NCI-H1694 (cell line): ENCODE measurements around the gene ACTR3C.

Experiments
- DNase-seq: peaks from one replicate; lab custom pipeline; 2025; lab: John Stamatoyannopoulos, UW

Gene ACTR3C

DNA sequence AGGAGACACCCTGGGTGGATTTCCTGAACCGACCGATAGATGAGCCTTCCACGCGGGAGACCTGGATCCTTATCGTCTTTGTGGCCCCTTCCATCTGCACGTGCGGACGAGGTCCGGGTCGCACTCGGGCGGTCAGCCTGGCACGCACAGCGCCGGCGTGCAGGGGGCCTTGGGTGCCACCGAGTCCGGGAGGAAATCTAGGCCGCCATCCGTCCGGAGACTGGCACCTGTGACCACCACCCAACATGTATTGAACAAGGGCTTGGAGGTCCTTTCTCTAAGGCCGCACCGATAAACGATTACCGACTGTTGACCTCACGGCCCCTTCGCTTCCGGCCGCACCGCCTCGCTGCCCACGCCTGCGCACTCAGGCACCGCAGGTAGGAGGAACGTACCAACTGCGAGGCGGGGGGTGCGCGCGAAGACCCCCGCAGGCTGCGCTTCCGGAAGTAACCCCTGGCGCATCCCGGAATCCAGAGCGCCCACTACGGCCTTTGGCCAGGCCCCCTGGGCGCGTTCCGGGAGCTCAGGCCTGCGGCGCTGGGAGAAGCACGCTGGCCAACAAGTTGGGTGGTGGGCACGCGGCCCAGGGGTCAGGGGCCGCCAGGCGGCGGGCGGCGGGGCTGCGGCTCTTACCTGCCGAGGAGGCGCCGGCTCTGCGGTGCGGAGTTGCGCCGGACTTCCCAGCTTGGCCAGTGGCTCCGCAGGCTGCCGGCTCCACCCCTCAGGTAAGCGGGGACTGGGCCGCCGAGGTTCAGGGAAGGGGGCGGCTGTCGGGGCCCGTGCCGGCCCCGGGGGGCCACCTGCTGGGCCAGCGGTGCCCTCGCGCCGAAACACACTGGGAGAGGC, at the start of gene ACTR3C, which contains the start of gene LRRC61:
TSS of gene ACTR3C (minus strand) at position 713 of the 849 bp plus-strand sequence. CDS start 28,249 bp downstream, outside the sequence.
TSS of gene LRRC61 (plus strand) at position 523 of the 849 bp plus-strand sequence. CDS start 13,507 bp downstream, outside the sequence.
- DNase-seq: peak; percentile 27

DNA sequence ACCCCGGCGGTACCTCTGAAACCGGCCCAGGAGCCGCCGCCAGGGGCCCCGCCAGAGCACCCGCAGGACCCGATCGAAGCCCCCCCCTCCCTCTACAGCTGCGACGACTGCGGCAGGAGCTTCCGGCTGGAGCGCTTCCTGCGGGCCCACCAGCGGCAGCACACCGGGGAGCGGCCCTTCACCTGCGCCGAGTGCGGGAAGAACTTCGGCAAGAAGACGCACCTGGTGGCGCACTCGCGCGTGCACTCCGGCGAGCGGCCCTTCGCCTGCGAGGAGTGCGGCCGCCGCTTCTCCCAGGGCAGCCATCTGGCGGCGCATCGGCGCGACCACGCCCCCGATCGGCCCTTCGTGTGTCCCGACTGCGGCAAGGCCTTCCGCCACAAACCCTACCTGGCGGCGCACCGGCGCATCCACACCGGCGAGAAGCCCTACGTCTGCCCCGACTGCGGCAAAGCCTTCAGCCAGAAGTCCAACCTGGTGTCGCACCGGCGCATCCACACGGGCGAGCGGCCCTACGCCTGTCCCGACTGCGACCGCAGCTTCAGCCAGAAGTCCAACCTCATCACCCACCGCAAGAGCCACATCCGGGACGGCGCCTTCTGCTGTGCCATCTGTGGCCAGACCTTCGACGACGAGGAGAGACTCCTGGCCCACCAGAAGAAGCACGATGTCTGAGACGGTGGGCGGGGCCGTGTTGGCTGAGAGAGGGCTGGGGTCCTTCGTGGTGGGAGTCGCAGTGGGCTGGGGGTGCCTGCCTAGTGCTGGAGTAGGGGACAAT, 49.1 kb upstream of the ACTR3C start:
- no peak for DNase-seq

DNA sequence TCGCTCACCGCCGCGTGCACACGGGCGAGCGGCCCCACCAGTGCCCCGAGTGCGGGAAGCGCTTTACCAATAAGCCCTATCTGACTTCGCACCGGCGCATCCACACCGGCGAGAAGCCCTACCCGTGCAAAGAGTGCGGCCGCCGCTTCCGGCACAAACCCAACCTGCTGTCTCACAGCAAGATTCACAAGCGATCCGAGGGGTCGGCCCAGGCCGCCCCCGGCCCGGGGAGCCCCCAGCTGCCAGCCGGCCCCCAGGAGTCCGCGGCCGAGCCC, 48.6 kb upstream of the ACTR3C start:
- no peak for DNase-seq

DNA sequence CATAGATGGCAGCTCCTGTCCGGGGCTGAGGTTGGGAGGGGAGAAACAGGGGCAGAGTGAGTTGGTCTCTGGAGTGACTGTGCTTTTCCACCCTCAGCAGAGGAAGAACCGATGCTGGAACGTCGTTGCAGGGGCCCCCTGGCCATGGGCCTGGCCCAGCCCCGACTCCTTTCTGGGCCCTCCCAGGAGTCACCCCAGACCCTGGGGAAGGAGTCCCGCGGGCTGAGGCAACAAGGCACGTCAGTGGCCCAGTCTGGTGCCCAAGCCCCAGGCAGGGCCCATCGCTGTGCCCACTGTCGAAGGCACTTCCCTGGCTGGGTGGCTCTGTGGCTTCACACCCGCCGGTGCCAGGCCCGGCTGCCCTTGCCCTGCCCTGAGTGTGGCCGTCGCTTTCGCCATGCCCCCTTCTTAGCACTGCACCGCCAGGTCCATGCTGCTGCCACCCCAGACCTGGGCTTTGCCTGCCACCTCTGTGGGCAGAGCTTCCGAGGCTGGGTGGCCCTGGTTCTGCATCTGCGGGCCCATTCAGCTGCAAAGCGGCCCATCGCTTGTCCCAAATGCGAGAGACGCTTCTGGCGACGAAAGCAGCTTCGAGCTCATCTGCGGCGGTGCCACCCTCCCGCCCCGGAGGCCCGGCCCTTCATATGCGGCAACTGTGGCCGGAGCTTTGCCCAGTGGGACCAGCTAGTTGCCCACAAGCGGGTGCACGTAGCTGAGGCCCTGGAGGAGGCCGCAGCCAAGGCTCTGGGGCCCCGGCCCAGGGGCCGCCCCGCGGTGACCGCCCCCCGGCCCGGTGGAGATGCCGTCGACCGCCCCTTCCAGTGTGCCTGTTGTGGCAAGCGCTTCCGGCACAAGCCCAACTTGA, 48.0 kb upstream of the ACTR3C start:
- no peak for DNase-seq

DNA sequence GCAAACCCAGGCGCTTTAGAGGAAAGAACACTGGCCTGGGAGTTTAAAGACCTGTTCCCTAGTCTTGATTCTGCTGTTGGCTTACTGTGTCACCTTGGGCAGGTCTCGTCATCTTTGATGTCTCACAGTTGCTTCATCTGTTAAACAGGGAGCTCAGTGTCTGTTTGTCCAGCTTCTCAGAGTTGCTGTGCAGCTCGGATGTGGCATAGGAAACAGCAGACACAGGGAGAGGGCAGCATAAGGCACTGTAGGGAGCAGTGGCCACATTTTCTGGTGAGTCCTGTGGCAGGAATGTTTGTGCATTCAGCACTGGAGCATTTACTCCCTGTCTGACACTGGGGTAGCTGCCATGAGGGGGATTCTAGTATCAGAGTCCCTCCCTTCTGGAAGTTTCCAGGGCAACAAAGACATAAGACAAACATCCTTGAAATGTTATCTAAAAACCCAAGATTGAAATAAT, 47.3 kb upstream of the ACTR3C start:
- DNase-seq: no peak

DNA sequence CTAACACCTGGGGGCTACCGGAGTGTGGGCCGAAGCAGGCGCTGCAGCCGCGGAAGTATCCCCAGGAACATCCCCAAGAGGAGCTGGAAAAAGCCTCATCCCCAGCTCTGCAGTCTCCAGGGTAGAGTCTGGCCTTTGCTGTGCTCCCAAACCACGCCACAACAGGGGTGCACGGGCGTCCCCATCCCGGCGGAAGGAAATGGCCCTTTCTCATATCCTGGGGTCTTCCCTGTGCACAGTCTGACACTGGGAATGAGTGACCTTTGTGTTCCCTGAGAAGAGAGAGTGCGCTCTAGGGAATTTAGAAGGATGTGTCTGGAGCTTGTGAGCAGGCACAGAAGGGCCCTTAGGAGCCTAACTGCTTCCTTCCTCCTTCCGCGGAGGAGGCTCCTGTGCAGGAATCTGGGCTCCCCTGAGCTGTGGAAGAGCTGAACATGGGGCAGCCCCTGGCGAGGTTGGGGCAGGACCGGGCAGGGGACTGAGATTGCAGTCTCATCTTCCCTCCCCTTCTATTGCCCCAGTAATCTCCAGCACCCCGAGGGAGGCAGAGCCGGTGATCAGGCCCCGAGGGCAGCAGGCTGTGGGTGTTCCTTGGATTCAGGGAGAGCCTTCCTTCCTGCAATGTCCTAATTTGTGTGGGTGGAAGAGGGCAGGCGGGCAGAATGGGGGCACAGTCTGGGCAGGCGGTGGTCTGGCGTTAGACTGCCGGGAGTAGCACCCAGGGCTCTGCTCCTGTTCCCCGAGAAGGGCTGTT, 46.6 kb upstream of the ACTR3C start:
- no peak for DNase-seq

DNA sequence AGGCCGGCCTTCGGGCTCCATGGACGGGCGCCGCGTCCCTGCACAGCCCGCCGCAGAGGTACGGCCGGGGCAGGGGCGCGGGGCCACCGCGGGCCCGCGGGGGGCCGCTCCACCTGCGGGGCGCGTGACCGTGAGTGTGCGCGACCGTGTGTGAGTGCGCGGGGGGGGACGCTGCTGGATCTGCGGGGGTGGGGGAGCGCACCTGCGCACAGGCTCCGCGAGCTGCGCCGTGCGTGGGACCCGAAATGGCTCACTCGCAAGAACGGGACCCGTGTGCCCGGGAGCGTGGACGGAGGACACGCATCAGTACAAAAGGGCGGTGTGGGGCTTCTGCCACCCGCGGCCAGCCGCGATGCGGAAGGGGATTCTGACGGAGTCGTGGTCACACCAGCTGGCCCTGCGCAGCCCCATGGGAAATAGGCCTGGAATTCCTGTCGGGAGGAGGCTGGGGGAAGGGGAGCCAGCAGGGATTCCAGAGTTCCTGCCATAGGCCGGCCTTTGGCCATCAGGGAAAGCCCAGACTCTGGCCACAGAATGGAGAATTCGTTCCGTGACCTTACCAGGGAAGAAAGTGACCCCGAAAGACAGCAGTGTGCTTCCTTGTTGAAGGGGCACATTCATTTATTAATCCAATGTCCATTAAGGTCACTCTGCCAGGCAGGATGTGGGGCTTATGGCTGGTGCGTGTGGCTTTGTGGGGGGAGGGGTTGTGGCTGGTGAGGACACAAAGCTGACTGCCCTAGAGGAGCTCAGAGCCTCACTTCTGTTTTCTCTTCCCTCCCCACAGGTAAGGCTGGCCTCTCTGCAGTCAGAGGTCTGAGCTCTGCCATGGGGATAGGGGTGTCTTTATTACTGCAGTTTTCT, 45.8 kb upstream of the ACTR3C start:
- no peak for DNase-seq

DNA sequence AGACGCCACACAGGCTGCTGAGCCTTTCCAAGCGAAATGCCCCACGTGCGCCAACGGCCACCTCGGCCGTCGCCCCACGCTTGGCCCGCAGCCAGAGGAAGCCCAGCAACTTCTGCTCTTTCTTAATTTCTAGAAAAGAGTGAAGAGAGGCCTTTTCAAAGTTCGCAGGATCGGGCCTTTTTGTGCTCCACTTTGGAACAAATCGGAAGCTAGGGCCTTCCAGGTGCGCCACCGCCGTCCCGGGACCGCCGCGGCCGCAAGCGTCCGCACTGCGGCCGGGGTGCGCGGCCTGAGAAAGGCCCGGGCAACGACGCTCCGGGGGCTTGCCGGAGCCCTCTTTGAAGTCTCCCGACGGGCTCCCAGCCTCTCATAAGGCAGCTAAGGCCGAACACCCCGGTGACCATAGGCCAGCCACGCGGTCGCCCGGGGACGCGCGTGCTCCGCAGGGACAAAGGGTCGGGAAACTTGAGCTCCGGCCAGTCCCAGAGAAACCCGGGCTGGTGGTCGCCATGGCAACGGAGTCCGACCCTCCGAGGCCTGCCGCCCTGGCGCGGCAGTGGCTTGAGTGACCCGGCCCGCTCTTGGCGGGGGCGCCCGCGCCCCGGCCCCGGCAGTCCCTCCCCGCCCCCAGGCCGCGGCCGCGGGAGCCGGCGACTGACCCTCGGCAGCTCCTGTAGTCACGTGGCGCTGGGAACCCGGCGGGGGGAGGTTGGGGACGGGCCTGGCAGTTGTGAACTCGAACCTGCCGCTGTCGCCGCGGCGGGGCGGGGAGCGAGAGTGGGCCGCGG, 44.9 kb upstream of the ACTR3C start, which contains the start of gene REPIN1:
TSS of gene REPIN1 (plus strand) at position 727 of the 788 bp plus-strand sequence. CDS start 890 bp downstream, outside the sequence.
- DNase-seq: peak; percentile 89

DNA sequence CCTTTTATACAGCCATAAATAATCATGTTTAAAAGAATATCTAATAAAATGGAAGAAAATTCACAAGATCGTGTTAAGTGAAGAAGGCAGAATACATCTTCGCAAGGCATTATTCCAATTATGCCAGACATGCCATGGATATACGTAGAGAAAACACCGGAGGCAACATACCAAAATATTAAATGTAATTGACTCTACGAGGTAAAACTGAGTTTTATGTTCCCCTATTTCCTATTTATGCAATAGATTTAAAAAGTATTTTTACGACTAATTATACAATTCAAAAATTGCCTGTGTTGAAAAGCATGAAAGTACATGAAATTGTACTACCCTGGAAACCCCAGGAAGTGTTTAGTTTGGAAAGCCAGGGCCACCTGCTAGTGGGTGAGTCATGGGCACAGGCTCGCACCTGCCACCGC, 44.3 kb upstream of the ACTR3C start:
- DNase-seq: no peak

DNA sequence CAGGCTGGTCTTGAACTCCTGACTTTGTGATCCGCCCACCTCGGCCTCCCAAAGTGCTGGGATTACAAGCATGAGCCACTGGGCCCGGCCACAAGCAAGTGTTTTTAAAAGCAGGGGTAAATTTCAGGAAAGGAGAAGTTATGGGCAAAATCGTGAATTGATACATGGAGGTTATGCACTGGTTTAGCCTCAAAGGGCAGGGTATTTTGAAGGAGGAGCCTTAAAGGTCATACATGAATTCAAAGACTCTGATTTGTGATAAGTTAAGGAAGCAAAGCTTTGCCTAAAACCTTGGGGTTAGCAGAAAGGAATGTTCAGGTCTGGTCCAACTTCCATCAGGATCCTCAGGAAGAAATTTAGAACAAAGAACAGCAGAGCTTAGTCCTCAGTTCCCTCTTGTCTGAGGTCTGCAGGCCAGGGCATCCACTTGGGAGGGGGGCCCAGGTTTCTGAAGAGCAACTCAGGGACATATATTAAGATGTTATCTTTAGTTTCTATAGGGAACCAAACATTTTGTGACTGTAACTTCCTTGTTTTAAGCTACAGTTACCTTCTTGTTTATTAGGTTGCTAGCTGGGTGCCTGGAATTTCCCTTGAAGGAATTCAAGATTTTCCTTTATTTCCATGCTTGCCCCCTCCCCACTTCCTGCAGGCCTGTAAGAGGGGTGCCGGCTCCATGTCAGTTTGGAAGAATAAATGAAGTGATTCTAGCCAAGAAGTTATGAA, 42.5 kb upstream of the ACTR3C start:
- DNase-seq: no peak

DNA sequence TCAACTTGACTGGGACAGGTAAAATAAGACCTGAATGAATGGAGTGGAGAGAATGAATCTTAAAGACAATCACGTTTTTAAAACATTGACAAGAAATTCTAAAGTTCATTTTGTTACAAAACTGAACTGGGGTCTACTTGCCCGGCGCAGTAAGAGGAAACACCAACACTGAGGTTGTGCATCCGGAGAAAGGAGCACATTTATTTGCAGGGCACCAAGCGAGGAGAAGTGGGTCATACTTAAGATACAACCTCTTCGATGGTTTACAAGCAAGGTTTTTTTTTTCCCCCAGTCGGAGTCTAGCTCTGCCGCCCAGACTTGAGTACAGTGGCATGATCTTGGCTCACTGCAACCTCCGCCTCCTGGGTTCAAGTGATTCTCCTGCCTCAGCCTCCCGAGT, 41.8 kb upstream of the ACTR3C start:
- no peak for DNase-seq

DNA sequence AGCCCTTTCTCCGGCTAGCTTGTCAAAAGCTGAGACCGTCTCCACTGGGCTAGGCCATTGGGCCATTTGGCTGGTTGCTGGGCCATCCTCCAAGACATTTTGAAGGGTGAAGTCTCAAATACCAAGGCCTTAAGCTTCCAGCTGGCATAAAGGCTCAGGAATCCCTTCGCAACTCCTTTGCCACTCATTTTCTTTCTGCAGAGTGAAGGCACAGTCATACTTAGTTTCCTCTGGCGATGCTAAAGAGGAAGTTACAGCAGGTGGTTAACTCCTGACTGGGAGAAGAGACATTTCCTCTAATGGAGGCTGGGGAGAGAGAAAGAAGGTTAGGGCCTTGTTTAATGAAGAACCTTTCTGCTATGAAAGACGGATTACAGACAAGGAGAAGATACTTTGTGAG, 40.5 kb upstream of the ACTR3C start:
- DNase-seq: no peak

DNA sequence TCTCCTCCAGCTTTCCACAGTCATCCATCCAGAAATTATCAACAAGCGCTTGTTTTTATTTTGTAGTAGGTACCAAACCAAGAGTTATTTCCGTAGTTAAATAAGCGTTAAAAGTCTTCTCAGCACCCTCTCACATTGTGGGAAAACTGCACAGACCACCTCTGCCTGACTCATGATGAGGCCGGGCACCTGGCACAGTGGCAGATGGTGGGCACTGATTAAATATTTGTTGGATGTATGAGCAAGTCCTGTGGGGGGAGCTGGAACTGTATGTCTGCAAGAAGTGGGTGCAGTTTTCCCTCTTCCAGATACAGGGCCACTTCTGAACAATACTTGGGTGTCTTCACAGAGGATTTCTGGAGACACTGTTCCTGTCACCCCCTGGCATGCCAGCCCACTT, 40.0 kb upstream of the ACTR3C start:
- DNase-seq: peak; percentile 68

DNA sequence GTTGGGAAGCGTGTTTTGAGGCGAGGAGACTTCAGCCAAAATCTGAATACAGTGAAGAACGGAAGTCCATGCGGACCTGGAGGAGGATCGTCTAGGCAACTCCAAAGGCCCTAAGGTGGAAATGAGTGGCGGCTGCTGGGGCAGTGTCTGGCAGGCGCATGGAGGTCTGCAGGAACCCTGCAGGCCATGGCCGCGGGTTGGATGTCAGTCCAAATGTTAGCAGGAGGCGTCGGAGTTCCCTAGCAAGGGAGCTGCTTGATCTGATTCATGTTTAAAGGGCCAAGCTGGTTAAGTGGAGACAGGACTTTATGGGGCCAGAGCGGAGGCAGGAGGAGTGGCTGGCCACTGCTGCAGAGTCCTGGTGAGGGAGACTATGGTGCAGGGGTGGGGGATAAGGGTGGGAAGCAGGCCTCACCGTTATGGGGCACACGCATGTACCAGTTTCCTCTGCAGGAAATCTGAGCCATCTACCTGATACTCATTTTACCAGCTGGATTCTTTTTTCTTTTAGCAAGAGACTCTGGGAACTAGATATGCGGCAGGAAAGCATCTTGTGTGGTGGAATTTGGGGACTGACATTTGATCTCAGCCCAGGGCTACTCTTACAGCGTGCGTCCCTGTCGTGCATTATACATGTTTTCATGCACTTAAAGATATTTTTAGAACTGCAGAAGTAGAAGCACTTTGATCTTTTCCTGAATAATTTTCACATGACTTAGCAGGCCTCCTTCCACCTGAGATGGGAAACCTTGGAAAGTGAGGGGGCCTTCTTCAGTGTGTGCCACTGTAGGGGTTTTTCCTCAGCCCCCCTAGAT, 38.7 kb upstream of the ACTR3C start:
- DNase-seq: no peak

DNA sequence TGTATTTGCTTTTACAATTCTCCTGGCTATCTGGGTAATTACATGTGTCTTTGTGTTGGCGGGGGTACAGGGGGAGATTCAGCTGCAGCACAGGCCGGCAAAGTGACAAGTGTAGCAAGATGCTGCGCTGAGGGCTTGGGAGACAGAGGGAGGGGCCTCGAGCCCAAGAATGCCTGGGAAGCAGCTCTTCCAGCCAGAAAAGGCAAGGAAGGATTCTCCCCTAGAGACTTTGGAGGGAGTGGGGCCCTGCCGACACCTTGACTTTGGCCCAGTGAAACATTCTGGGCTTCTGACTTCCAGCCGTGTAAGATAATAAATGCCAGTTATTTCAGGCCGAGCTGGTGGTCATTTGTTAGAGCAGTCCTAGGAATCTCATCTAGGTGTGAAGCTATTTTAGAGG, 38.1 kb upstream of the ACTR3C start:
- DNase-seq: no peak

DNA sequence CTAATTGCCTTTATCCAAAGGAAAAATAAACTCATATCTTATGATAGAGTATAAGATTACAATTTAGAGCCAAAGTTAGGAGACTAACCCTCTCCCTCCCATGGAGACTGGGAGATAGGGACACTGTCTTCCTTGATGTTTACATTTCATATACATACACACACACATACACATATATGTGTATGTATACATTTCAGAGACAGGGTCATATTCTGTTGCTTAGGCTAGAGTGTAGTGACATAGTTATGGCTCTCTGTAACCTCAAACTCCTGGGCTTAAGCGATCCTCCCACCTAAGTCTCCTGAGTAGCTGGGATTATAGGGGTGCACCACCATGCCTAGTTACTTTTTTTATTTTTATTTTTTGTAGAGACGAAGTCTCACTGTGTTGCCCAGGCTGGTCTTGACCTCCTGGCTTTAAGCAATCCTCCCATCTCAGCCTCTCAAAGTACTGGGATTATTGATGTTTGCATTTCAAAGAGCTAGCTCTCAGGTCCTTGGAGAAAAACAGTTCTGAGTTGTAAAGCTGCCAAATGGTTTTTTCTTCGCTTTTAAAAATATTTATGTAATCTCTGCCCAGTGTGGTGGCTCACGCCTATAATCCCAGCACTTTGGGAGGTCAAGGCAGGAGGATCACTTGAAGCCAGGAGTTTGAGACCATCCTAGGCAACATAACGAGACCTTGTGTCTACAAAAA, 37.2 kb upstream of the ACTR3C start:
- DNase-seq: no peak

DNA sequence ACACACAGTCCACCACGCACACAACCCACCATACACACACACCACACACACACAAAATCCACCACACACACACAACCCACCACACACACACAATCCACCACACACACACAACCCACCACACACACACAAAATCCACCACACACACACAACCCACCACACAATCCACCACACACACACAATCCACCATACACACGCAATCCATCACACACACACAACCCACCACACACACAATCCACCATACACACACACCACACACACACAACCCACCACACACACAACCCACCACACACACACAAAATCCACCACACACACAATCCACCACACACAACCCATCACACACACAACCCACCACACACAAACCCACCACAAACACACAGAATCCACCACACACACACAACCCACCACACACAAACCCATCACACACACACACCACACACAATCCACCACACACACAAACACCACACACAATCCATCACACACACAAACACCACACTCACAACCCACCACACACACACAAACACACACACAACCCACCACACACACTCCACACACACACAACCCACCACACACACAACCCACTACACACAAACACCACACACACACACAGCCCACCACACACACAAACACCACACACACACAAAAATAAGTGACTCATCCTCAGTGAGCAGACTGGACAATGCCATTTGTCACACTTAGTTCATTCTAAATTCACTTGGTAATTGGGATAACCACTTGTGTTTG, 36.4 kb upstream of the ACTR3C start:
- DNase-seq: no peak
